ENCODE measurements around the gene TRAM2. TPM values are rescaled to one million over a fixed set of nuclear protein-coding genes. Genes with fewer than 3 reads are reported as not detected.
A peak's percentile ranks its signal among the peaks of the same experiment; 100 is the strongest.

The TRAM2 gene
- polyA plus RNA-seq, 4 donors: 2.7 to 66.0 (median 8.5) TPM

GRCh38 chr6:52503323-52503747 is 73.5 kb downstream of the TRAM2 start:
- H3K4me1 ChIP-seq (ENCODE audit: control insufficient read depth in 3 of 3, insufficient read depth in 2 of 3, low read depth in 1 of 3, low read length in 2 of 3): peaks cover 0 to 21% (median 2%) of the 10 kb centered on the region in 3 donors
- WGBS, 3 donors: 48 to 67% (median 61%) methylated on average over 5 of the region's 5 CpGs
- no peaks in the 10 kb centered on the region for H3K27me3 ChIP-seq (ENCODE audit: control insufficient read depth in 3 of 3, insufficient read depth in 3 of 3, low read length in 3 of 3)
- no peak overlapping the region for H3K4me3 ChIP-seq (ENCODE audit: low read depth in 1 of 3, low read length in 3 of 3)
- FAIRE-seq (no peak), DNase-seq (no peak)
- H3K9me3 ChIP-seq (ENCODE audit: control insufficient read depth in 2 of 2, insufficient read depth in 1 of 2, low read depth in 1 of 2, low read length in 1 of 2): no peaks in the 10 kb centered on the region
- peak overlapping the region; percentile 57 to 87 (median 69) for H3K27ac ChIP-seq (ENCODE audit: low read depth in 1 of 3, low read length in 2 of 3)
- H3K36me3 ChIP-seq (ENCODE audit: control insufficient read depth in 3 of 3, insufficient read depth in 2 of 3, low read depth in 1 of 3, low read length in 3 of 3): peaks cover 0 to 90% (median 12%) of the 10 kb centered on the region in 3 donors

DNA sequence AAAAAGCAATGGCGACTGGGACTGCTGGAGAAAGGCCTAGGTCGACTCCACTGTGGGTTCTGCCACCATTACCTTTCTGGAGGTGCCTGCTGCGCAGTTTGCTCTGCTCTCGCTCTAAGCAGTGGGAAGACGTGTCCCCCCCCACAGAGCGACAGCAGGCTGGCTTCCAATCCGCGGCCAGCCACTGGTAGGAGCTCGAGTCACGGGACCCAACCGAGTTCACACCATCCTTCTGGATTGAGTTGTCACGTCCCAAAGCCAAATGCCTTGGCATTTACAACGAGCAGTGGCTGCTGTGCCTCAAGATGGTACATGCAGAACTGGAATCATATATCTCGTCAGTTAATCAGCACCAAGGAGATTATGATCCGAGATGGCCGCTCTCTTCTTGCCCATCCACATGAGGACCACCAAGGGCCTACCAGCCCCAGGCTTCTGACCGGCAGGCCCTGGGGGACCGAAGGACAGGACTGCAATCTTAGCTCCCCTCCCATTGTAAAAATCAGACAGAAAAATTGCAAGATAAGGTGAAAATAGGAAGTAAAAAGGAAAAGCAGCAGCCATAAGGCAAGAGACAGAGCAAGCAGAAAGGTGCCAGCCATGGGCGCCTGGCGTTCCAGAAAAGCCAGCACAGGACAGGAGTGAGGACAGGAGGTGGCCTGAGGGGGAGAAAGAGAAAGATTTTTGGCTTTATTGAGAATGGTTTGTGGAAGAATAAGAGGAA is 74.4 kb downstream of the TRAM2 start:
- Histone ChIP-seq H3K4me1 (ENCODE audit: control insufficient read depth in 3 of 3, insufficient read depth in 2 of 3, low read depth in 1 of 3, low read length in 2 of 3) (peaks cover 0 to 21% (median 2%) of the 10 kb centered on the region in 3 donors), H3K27me3 (ENCODE audit: control insufficient read depth in 3 of 3, insufficient read depth in 3 of 3, low read length in 3 of 3) (no peaks in the 10 kb centered on the region), H3K27ac (ENCODE audit: low read depth in 1 of 3, low read length in 2 of 3) (no peak overlapping the region), H3K9me3 (ENCODE audit: control insufficient read depth in 2 of 2, insufficient read depth in 1 of 2, low read depth in 1 of 2, low read length in 1 of 2) (no peaks in the 10 kb centered on the region), H3K4me3 (ENCODE audit: low read depth in 1 of 3, low read length in 3 of 3) (no peak overlapping the region), H3K36me3 (ENCODE audit: control insufficient read depth in 3 of 3, insufficient read depth in 2 of 3, low read depth in 1 of 3, low read length in 3 of 3) (peaks cover 0 to 83% (median 7%) of the 10 kb centered on the region in 3 donors)
- FAIRE-seq (no peak), DNase-seq (no peak)
- 86 to 93% (median 89%) methylated on average over 20 of the region's 20 CpGs for WGBS, 3 donors

- H3K27ac ChIP-seq (ENCODE audit: low read depth in 1 of 3, low read length in 2 of 3): peak overlapping the region in 1 of 3 donors; percentile 81
- H3K4me1 ChIP-seq (ENCODE audit: control insufficient read depth in 3 of 3, insufficient read depth in 2 of 3, low read depth in 1 of 3, low read length in 2 of 3): peaks cover 0 to 21% (median 2%) of the 10 kb centered on the region in 3 donors
Measured at GRCh38 chr6:52500238-52501129, 76.4 kb downstream of the TRAM2 start.

GRCh38 chr6:52499681-52500236 is 77.1 kb downstream of the TRAM2 start:
- peak overlapping the region in 1 of 3 donors; percentile 81 for H3K27ac ChIP-seq (ENCODE audit: low read depth in 1 of 3, low read length in 2 of 3)
- DNase-seq (no peak), FAIRE-seq (no peak)
- peaks cover 0 to 19% (median 2%) of the 10 kb centered on the region in 3 donors for H3K4me1 ChIP-seq (ENCODE audit: control insufficient read depth in 3 of 3, insufficient read depth in 2 of 3, low read depth in 1 of 3, low read length in 2 of 3)
- H3K36me3 ChIP-seq (ENCODE audit: control insufficient read depth in 3 of 3, insufficient read depth in 2 of 3, low read depth in 1 of 3, low read length in 3 of 3): peaks cover 0 to 57% (median 4%) of the 10 kb centered on the region in 3 donors
- peaks cover 0 to 4% of the 10 kb centered on the region in 2 donors for H3K9me3 ChIP-seq (ENCODE audit: control insufficient read depth in 2 of 2, insufficient read depth in 1 of 2, low read depth in 1 of 2, low read length in 1 of 2)
- WGBS, 3 donors: 90 to 98% (median 95%) methylated on average over 11 of the region's 11 CpGs
- no peaks in the 10 kb centered on the region for H3K27me3 ChIP-seq (ENCODE audit: control insufficient read depth in 3 of 3, insufficient read depth in 3 of 3, low read length in 3 of 3)
- no peak overlapping the region for H3K4me3 ChIP-seq (ENCODE audit: low read depth in 1 of 3, low read length in 3 of 3)

More at GRCh38 chr6:52500238-52501129, 76.4 kb downstream of the TRAM2 start:
- FAIRE-seq (no peak), DNase-seq (no peak)
- WGBS, 3 donors: 82 to 88% (median 82%) methylated on average over 9 of the region's 9 CpGs
- H3K9me3 ChIP-seq (ENCODE audit: control insufficient read depth in 2 of 2, insufficient read depth in 1 of 2, low read depth in 1 of 2, low read length in 1 of 2): no peaks in the 10 kb centered on the region
- peaks cover 0 to 64% (median 5%) of the 10 kb centered on the region in 3 donors for H3K36me3 ChIP-seq (ENCODE audit: control insufficient read depth in 3 of 3, insufficient read depth in 2 of 3, low read depth in 1 of 3, low read length in 3 of 3)
- no peaks in the 10 kb centered on the region for H3K27me3 ChIP-seq (ENCODE audit: control insufficient read depth in 3 of 3, insufficient read depth in 3 of 3, low read length in 3 of 3)
- no peak overlapping the region for H3K4me3 ChIP-seq (ENCODE audit: low read depth in 1 of 3, low read length in 3 of 3)

DNA sequence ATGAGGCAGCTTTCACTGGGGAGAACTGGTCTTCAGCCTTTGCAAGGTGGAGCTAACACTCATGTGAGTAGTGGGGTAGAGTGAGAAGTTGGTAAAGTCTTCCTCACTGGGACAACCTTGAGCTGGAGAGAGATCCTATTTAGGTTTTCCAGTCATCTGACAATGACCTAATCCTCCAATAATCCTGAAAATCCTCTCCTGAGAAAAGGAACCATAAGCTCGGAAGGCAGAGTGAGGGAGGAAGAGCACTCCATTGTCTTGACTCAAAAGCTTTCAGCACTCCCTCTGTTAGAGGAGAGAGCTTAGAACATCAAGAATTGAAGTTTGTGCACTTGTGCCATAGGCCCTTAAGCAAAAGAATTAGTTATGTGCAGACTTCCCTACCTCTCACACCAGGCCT is 77.8 kb downstream of the TRAM2 start:
- no peaks in the 10 kb centered on the region for H3K27me3 ChIP-seq (ENCODE audit: control insufficient read depth in 3 of 3, insufficient read depth in 3 of 3, low read length in 3 of 3)
- no peak for FAIRE-seq
- peaks cover 0 to 50% (median 4%) of the 10 kb centered on the region in 3 donors for H3K36me3 ChIP-seq (ENCODE audit: control insufficient read depth in 3 of 3, insufficient read depth in 2 of 3, low read depth in 1 of 3, low read length in 3 of 3)
- H3K4me3 ChIP-seq (ENCODE audit: low read depth in 1 of 3, low read length in 3 of 3): no peak overlapping the region
- 70 to 85% (median 77%) methylated on average over 1 of the region's 1 CpG for WGBS, 3 donors
- H3K27ac ChIP-seq (ENCODE audit: low read depth in 1 of 3, low read length in 2 of 3): peak overlapping the region in 1 of 3 donors; percentile 81
- peaks cover 0 to 16% (median 2%) of the 10 kb centered on the region in 3 donors for H3K4me1 ChIP-seq (ENCODE audit: control insufficient read depth in 3 of 3, insufficient read depth in 2 of 3, low read depth in 1 of 3, low read length in 2 of 3)
- peaks cover 0 to 5% of the 10 kb centered on the region in 2 donors for H3K9me3 ChIP-seq (ENCODE audit: control insufficient read depth in 2 of 2, insufficient read depth in 1 of 2, low read depth in 1 of 2, low read length in 1 of 2)
- no peak for DNase-seq

DNA sequence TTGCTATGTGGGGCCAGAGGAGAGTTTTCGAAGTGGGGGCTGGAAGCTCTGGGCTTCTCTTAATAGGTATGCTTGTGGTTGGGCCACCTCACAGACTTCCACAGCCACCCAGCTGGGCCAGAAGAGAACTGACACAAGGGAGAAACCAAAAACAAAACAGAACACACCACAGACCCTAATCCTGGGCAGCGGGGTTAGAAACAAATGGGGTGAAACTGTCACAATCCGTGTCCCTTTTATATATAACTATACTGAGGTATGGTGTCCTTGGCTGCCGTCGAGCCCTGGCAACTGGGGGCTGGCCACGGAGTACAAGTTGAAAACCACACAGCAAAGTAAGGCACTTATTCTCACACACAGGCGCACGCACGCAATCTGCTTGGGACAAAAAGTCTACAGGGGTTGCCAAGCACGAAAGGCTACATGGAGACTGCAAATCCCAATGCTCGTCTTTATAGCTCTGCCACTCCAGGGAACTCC is 78.3 kb downstream of the TRAM2 start:
- Histone ChIP-seq H3K4me1 (ENCODE audit: control insufficient read depth in 3 of 3, insufficient read depth in 2 of 3, low read depth in 1 of 3, low read length in 2 of 3) (peaks cover 0 to 16% (median 1%) of the 10 kb centered on the region in 3 donors), H3K27ac (ENCODE audit: low read depth in 1 of 3, low read length in 2 of 3) (peak overlapping the region in 1 of 3 donors; percentile 81), H3K36me3 (ENCODE audit: control insufficient read depth in 3 of 3, insufficient read depth in 2 of 3, low read depth in 1 of 3, low read length in 3 of 3) (peaks cover 0 to 45% (median 4%) of the 10 kb centered on the region in 3 donors), H3K9me3 (ENCODE audit: control insufficient read depth in 2 of 2, insufficient read depth in 1 of 2, low read depth in 1 of 2, low read length in 1 of 2) (peaks cover 0 to 5% of the 10 kb centered on the region in 2 donors), H3K27me3 (ENCODE audit: control insufficient read depth in 3 of 3, insufficient read depth in 3 of 3, low read length in 3 of 3) (no peaks in the 10 kb centered on the region), H3K4me3 (ENCODE audit: low read depth in 1 of 3, low read length in 3 of 3) (no peak overlapping the region)
- no peak for FAIRE-seq
- 81 to 84% (median 82%) methylated on average over 11 of the region's 11 CpGs for WGBS, 3 donors
- no peak for DNase-seq

DNA sequence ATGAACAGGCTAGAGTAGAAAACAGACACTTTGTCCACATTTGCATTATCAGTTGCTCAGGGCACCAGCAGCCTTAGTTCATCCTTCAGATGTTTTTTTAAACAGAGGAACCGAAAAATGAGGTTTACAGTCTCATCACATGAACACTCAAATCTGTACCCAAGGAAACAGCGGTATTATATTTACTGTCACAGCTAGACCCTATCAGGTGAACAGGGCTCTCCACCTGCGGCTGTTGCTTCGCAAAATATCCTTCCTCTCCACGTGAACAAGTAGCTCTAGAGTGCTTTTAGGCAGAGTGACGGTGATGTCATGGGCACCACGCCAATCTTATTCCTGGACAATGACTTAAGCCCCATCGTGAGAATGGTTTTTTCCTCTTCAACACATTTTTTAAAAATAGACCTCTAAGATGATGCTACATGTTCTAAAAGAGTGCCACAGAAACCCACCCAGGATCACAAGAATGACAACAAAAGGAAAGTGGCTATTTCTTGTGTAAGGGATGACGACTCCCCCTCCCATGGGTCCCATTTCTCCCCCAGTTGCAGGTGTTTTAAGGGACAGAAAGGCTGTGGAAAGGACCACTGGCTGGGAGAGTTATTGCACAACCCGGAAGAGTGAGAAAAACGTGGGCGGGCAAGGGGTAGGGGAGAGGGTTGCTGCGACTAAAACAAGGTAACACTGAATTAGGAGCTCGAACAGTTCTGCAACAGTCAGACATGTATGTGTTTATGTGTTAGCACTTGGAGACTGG is 79.0 kb downstream of the TRAM2 start:
- FAIRE-seq: no peak
- H3K27ac ChIP-seq (ENCODE audit: low read depth in 1 of 3, low read length in 2 of 3): peak overlapping the region in 1 of 3 donors; percentile 81
- 73 to 87% (median 81%) methylated on average over 14 of the region's 14 CpGs for WGBS, 3 donors

More for the DNA sequence above, 79.0 kb downstream of the TRAM2 start:
- Histone ChIP-seq H3K4me1 (ENCODE audit: control insufficient read depth in 3 of 3, insufficient read depth in 2 of 3, low read depth in 1 of 3, low read length in 2 of 3) (peaks cover 0 to 13% (median 0%) of the 10 kb centered on the region in 3 donors), H3K27me3 (ENCODE audit: control insufficient read depth in 3 of 3, insufficient read depth in 3 of 3, low read length in 3 of 3) (no peaks in the 10 kb centered on the region), H3K4me3 (ENCODE audit: low read depth in 1 of 3, low read length in 3 of 3) (no peak overlapping the region), H3K36me3 (ENCODE audit: control insufficient read depth in 3 of 3, insufficient read depth in 2 of 3, low read depth in 1 of 3, low read length in 3 of 3) (peaks cover 0 to 38% (median 4%) of the 10 kb centered on the region in 3 donors), H3K9me3 (ENCODE audit: control insufficient read depth in 2 of 2, insufficient read depth in 1 of 2, low read depth in 1 of 2, low read length in 1 of 2) (peaks cover 0 to 5% of the 10 kb centered on the region in 2 donors)
- no peak for DNase-seq
